GM23248 (cell line): ENCODE measurements around the gene RPL41.

Experiments used
- EZH2 ChIP-seq: fragments of 200-600 bp; sonication (generic); IDR thresholded peaks from 2 replicates; pipeline ENCODE4 v1.6.1; 2018; ENCODE audit warnings: antibody characterized with exemption, mild to moderate bottlenecking; ENCODE audit not compliant: insufficient read depth, poor library complexity, severe bottlenecking
- EZH2phosphoT487 ChIP-seq: fragments of 200-600 bp; sonication (generic); IDR thresholded peaks from 2 replicates; pipeline ENCODE4 v1.6.1; 2018; ENCODE audit warnings: antibody characterized with exemption, moderate library complexity, mild to moderate bottlenecking, low read depth; ENCODE audit not compliant: insufficient read depth

DNA sequence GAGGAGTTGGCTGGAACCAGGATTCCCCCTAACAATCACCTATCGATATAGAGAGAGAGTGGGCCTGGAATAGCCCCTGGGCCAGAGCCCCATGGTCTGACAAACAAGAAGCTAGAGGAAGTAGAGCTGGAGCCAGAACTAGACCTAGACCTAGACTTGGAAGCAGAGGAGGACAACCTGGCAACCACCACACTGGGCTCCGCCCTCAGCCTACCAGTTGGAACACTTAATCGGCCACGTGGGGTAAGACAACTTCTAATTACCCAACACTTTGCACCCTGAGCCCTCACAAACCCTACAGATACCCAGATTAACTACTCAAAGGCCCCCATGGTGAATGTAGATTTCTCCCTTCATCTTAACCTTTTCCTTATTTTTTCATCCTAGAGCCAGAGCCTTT is 16.6 kb upstream of the RPL41 start:
- TF ChIP-seq EZH2phosphoT487 (no peak), EZH2 (no peak)
